IPS-NIHi11 (cell line): Measurements from ENCODE around the gene JADE2.
"Not testable (repeated sequence)": the region's sequence is repeated elsewhere in the genome, so short reads cannot be mapped to it uniquely, and the experiment has no call there.

Source experiments
- DNase-seq: peaks from one replicate; pipeline ENCODE4 v3.0.0; 2012; ENCODE audit warnings: mixed read lengths, low spot score

Gene JADE2

DNA sequence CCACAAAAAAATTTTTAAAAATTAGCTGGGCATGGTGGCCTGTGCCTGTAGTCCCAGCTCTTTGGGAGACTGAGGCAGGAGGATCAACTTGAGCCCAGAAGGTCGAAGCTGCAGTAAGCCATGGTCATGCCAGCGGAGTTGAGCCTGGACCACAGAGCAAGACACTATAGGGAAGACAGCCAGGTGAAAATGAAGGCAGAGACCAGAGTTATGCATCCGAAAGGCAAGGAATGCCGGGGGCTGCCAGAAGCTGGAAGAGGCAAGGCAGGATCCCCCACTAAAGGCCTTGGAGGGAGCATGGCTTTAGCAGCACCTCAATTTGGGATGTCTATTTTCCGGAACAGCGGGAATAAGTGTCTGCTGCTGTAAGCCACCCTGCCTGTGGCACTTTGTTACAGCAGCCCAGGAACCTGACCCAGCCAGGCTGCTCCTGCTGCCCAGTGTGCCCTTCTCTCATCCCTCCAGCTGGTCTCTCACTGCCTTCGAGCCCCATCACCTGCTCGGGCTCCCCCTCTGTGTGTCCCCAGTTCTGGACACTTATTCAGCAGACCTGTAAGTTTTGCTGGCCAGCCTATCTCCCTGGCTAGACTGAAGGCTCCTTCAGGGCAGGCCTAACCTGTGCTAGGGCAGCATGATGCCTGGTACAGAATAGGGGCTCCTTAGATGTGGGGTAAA, 16.8 kb upstream of the JADE2 start:
- DNase-seq = no peak

DNA sequence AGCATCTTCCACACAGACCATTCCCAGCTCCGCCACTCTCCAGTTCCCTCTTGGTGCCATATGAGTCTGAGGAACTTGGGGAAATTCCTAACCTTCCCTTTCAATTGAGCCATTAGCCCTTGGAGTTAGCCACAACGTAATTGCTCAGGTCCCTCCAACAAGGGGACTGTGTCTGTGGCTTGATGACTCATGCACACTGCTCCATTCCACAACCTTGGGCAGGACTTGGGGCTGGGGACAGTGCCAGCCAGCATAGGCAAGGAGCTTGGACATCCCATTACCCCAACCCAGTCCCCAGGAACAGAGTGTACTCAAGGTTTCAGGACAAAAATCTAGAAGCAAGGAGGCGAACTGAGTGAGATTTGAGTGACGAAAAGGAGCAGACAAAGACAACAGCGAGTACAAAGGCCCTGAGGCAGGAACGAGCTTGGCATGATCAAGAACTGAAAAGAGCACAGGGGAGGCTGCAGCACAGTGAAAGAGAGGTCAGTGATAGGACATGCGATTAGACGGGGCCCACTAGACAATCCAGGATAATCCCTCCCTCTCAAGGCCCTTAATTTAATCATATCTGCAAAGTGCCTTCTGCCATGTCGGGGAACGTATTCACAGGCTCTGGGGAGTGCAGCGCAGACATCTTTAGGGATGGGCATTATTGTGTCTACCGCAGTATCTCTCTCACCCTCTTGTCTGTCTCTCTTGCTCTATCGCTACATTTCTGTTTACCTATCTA, 16.0 kb upstream of the JADE2 start:
- no peak for DNase-seq

DNA sequence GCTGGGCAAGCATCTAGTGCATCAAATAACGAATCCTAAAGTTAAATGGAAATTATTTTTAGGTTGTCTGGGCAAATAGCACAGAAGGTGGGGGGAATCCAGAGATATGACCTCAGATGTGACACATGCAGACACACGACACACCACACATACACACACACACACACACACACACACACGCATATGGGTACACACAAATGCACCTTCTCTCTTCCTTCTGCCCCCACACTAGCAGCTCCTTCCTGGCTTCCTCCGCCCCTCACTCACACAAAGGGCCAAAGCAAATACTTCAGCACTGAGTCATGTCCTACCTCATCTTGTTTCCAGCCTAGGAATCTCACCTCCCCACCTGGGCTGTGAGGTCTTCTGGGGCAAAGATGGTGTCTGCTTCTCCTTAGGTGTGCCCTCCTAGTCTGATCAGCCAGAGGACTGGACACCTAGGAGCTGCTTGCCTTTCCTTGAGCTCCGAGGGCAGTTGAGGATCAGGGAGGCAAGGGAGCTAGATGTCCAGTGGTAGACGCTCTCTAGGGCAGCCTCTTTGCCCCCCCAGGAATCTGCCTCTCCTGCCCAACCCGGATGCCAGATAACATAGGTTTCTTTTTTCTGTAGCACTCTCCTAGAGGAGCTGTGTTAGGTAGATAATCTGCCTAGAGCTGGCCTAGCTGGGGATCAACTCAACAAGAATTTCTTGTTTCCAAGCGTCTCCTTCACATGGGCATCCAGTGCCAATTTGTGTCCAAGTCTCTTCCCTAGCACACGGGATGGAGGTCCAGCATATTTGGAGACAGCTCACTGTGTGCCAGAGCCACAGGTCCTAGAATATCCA, 14.3 kb upstream of the JADE2 start:
- DNase-seq = peak; percentile 44

DNA sequence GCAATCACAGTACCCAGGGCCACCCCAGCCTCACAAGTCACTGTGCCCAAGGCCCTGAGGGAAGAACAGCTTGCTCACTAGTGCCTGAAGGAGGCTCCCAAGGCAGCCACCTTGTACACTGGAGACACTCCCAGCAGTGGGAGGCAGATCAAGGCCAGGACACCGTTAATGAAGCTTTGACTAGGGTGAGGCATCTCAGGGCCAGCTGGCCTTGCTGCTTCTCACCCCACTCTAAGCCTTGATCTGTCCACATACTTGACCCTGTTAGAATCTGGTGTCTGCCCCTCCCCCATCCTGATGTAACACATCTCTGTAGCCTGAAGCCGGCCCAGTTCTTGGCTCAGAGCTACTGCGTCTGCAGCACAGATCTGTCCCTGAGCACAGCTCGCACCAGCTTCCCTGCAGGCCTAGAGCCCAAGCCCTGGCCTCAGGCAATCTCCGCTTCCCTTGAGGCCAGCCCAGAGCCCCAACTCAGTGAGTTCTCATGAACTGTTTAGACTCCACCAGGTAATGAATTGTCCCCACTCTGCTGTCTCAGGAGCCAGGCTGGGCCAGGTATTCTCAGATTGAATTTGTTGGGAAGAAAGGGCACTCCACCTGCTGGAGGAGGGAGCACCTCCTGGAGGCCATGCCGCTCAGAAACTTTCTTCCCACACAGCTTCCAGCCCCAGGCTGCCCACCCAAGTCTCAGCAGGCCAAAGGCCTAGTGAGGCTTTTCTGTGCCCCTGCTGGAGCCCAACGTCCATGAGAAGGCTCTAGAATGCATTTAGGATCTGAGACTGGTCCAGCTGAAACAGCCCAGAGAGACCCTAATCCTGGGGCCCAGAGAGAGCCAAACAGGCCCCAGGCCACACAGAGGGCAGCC, 13.4 kb upstream of the JADE2 start:
- peak; percentile 44 for DNase-seq

DNA sequence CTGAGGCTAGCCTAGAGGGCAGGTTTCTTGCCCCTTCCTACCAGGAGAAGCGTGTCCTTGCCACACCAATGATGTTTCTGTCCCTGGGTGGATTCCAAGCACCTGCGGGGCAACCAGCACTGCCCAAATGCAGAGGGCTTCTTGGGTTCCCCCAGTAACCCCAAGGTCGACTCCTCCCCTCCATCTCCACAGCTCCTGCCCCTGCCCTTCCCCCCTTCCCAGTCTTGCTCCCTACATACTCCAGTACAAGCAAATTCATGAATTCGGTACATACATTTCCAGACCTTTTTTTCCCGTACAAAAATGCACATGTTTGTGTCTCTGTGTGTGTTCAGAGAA, 12.8 kb upstream of the JADE2 start:
- DNase-seq = no peak

DNA sequence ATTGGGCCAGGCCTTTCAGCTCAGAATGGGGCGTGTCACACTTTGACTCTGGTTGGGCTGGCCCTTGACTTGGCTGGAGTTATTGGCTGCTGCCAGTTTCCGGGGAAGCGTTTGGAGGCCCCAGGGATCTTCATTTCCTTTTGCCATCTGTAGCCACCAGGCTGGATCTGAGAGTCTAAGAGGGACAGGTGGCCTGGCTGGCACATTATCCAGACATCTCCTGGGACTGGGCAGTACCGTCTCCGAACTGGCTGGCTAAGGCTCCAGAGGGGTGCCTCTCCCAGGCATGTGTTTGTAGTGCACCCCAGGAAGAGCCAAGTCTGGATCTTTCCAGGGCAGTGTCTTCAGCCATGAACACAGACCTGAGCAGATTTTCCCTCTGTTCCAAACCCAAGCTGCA, 9.7 kb upstream of the JADE2 start:
- DNase-seq = no peak

DNA sequence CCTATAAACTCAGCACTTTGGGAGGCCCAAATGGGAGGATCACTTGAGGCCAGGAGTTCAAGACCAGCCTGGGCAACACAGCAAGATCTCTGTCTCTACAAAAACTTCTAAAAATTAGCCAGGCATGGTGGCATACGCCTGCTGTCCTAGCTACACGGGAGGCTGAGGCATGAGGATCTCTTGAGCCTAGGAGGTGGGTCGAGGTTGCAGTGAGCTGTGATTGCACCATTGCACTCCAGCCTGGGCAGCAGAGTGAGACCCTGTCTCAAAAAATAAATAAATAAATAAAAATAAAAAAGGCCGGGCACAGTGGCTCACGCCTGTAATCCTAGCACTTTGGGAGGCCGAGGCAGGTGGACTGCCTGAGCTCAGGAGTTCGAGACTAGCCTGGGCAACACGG, 8.5 kb upstream of the JADE2 start:
- DNase-seq = not testable (repeated sequence)

DNA sequence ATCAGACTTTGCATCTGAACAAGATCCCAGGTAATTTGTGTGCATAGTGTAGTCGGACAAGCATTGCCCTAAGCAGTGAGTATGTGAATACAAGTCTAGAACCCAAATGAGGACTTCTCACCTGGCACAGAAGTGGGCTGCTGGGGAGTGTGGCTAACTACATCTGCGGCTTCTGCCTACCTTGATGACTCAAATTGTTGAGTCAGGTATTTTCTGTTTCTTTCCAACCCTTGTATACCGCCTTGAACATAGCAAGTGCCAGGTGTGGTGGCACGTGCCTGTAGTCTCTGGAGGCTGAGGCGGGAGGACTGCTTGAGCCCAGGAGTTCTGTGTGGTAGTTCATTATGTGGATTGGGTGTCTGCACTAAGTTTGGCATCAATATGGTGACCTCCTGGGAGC, 7.9 kb upstream of the JADE2 start:
- DNase-seq = no peak

DNA sequence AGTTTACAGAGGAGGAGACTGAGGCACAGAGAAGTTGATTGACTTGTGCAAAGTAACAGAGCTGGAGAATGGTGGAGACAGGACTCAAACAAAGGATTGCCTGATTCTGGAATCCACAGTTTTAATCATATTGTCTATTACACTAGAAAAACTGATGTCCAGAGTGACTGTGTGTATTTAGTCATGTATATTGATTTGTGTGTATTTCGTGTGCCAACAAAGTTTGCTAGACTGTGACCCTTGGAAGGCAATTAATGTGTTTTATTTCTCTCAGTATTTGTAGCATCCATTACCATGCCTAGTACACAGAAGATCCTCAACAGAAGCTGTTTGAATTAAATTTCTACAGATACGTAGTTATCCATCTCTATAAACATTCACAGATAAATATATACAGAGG, 5.5 kb upstream of the JADE2 start:
- DNase-seq = no peak

DNA sequence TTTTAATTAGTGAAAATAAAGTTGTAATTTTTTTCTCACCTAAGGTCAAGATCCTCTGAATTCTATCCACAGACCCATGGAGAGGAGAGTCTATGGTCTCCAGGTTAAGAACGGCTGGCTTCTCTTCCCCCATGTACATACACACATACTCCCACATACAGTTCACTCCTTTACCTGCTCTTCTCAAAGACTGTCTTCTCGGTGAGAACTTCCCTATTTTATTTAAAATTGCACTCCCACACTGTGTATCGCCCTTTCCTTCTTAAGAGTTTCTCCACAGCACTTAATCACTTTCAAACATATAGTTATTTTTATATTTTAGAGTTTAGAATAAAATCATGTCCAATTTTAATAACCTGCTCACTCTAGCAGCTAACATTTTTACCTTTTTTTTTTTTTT, 3.6 kb upstream of the JADE2 start:
- no peak for DNase-seq

DNA sequence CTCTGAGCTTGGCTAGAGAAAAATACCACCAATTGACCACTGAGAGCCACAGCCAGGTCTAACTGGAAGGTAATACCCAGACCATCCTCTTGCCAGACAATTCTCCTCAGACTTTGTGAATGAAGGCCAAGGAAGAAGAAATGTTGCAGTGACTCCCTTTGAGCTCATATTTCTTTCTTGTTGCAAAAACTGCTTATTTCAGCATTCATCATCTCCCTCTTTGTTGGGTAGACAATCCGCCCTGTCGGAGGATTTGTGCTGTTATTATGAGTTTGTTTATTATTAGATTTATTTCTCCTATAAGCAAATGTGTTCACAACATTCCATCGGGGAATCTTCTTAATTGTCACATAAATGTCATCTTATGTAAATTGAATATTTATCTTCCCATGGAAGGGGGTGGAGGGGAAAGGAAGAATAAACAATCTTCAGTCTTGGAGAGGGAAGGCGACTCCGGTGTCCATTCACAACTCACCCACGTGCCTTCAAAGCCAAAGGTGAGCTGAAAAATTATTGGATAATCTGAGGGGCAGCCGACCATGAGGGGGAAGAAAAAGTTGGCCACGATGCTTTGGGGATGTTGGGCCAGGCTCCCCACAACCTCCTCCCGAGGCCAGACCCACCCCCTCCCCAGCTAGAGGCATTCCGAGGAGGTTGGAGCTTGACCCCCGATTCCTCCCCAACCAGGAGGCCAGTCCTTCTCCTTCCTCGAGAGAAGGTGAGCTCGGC, 1.8 kb upstream of the JADE2 start:
- DNase-seq = no peak

DNA sequence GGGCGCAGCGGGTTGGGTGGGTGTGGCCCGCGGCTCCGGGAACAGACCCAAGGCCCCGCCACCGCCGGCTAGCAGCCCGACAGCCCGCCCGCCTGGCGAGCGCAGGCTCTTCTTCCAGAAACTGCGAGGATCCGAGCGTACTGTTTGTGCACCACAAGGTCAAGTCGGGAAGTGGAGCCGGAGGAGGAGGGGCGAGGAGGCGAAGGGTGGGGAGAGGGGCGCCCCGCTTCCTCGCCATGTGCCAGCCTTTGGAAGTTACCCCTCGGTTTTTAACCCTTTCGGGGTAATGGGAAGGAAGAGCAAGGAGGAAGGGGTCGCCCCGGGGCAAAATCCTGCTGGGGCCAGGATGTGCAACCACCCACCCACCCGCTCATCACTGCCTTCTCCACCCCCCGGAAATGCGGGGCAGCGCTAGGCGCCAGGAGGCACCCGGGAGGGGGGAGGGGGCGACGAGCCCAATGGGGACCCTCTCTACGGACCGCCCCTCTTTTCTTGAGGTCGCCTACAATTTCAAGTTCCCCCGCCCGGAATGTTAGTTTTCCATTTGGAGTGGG, 1.1 kb upstream of the JADE2 start:
- DNase-seq = peak; percentile 80

DNA sequence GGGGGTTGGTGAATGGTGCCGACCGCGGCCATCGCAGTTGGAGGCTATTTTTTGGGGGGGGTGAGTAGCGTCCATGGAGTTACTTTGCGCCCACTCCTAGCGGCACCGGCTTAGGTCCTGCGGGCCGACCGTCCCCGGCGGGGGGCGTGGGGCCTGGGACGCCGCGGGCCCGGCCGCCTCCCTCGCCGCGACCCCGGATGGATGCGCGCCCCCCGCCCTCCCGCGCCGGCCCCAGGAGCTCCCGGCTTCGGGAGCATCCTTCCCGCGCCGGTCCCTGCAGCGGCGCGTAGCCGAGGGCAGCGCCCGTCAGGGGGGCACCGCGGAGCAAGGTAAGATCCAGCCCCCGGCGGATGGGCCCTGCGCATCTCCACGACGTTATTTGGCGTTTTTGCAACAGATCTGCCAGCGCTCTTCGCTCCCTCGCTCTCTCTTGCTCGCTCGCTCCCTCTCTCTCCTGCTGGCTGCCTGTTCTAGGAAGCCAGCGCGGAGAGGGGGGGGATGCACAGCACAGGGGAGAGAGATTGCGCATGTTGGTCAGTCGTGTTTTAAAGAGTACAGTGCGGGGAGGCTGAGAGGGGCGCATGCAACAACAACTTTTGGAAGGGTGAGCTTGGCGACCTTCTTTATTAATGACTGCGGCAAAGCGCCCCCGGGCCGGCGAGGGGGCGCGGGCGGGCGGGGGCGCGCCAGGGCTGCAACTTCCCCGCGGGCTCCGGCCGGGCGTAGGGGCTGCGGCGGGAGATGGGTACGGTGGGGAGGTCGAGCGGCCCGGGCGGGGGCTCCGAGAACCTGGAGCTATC, 413 bp downstream of the JADE2 start:
- DNase-seq = peak; percentile 64

DNA sequence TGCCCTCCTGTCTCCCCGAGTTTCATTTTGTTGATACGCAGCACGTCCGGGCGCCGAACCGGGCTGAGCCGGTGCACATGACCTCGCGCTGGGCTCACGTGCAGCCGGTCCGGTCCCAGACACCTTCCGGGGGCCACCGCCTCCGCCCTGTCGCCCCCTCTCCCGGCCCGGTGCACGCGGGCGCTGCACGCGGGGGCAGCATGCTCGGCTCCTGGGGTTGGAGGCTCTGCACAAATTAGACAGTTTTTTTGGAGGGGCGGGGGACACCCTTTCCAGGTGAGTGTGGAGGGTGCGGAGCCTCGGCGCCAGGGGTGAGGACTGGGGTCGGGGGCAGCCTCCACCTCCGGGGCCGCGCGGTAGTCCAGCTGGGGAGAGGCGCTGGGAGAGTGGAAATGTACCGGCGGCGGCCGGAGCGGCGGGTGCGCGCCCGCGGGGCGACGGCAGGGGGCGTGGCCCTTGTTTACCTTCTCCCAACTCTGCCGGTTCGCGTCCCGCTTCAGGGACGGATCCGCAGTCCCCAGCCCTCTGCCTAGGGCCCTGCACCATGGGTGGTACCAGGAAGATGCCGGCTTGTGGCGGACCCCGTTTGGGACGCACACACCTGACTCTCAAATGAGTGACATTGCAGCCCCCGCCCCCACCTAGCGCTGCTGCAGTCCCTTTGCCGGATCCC, 1.1 kb downstream of the JADE2 start:
- DNase-seq = peak; percentile 70

DNA sequence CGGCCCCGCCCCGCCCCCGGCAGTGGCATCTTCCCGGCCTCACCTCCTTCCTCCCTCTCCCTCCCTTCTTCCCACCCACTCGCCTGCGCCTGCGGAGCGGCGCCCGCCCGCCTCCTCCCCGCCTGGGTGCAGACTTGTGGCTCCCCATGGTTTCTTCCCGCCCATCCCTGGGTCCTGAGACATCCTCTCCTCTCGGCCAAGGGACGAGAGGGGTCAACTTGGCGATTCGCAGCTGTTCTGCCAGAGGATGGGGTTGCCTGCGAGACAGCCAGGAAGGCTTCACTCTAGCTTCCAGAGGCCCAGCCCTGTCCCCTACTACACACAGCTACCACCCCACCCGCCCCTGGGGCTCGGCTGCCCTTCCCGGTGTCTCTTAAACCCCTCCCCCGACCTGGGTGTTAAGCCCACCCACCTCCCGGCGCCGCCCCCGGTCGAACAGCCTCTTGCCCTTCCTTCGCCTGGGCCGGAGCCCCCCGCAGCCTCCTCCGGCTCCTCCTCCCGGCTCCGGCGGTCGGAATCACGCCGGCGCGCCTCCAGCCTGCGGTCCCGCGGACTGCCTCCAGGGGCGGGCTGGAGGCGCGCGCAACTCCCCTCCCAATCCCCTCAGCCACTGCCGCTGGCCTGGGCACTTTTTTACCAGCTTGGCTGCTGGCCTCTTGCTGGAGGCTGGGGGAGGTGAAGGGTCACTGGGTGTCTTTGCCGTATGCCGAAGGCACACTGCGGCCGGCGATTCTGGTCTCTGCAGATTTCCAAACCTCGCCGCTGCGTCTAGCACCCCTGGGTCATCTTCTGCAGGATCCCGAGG, 1.9 kb downstream of the JADE2 start:
- peak; percentile 92 for DNase-seq

DNA sequence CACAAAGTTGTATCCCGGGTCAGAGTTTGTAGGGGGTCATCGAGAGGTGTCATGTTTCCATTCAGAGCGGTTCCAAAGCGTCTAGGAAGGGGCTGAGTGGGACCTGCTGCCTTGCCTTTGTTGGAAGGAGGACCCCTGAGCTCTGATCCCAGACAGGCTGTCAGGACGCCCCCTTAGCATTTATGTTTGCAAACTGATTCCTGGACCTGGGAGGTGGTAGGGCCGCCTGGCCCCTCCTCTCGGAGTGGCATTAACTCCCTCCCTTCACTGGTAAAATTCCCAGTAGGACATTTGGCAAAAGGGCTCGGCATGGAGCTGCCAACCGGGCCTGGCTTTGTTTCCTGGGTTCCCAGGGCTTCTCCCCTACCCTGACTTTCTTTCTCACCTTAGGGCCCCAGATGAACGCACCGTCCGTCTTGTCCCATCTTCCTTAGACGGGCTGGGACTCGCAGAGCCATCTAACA, 2.5 kb downstream of the JADE2 start:
- DNase-seq = no peak

DNA sequence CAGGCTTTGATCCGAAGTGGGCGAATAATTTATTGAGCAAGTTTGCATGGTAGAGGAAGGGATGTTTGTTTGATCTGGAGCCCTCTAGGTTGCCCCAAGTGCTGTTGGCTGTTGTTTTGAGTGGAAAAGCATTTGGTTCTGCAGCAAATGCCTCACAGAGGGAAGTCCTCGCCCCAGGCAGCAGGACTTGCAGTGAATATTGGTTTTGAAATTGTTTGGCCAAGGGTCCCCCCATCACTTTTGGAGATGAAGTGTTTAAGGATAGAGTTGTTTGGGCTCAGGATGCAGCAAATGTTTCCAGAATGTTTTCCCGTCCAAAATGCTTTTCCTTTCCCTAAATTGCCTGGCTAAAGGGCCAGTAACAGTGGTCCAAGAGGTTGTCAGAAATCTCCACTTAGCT, 3.1 kb downstream of the JADE2 start:
- DNase-seq = no peak

DNA sequence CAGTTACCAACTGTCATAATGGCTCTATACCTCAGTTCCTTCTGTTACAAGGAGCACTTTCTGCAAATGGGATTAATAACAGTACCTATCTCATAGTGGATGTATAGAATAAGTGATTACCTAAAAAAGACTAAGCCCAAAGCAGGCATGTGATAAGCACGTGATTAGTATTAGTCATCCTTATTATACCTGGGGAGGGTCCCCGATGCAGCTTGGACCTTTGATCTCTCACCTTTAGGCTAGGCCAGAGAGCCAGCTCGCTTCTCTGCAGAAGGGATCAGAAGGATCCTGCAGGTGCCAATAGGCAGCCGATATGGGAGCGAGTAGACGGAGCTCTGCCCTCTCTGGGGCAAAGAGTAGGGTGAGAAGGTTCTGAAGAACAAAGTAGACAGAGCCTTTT, 4.0 kb downstream of the JADE2 start:
- DNase-seq = no peak
